ENCODE data around the gene AP3B1. TPM values are rescaled to one million over a fixed set of nuclear protein-coding genes. Genes with fewer than 3 reads are reported as not detected.

AP3B1 gene
- total RNA-seq, 1 experiment from 2014 or later: 41.8 TPM

- TF ChIP-seq CTCF (conservative IDR thresholded peaks at IDR 0.05): no peak
- Mint-ChIP-seq H3K36me3 (ENCODE audit: insufficient read depth in 1 of 3, low read depth in 3 of 3) (peaks cover 0 to 2% (median 1%) of the 10 kb centered on the region in 3 experiments; a peak in 2 of 7 replicates), H3K27ac (no peak overlapping the region), H3K27me3 (ENCODE audit: low read depth) (peaks cover 11% of the 10 kb centered on the region), H3K4me3 (no peak overlapping the region), H3K9me3 (no peaks in the 10 kb centered on the region), H3K4me1 (peaks cover 2 to 12% of the 10 kb centered on the region in 2 experiments)
- Histone ChIP-seq H3K4ac (ENCODE audit: low read depth, low read length) (no peak overlapping the region), H2BK5ac (ENCODE audit: insufficient read length, low read length) (no peak overlapping the region), H3K18ac (ENCODE audit: insufficient read length, low read depth, low read length) (no peak overlapping the region), H3T11ph (ENCODE audit: low read length) (no peak overlapping the region), H2AK5ac (ENCODE audit: insufficient read length, low read length) (no peak overlapping the region), H2BK15ac (ENCODE audit: low read depth, low read length) (no peak overlapping the region), H2BK20ac (ENCODE audit: low read depth, low read length, poor library complexity, severe bottlenecking) (no peak overlapping the region), H3K79me1 (ENCODE audit: insufficient read depth, low read depth, low read length, poor library complexity, severe bottlenecking) (no peaks in the 10 kb centered on the region), H4K5ac (ENCODE audit: insufficient read length, low read depth, low read length) (no peak overlapping the region), H3K14ac (ENCODE audit: insufficient read depth, low read length) (no peak overlapping the region), H2AFZ (ENCODE audit: low read length) (no peak overlapping the region), H3K23me2 (ENCODE audit: insufficient read length, low read depth, low read length, poor library complexity, severe bottlenecking) (no peaks in the 10 kb centered on the region), H3K79me2 (ENCODE audit: insufficient read depth, low read length) (no peaks in the 10 kb centered on the region), H3K27me3 (ENCODE audit: insufficient read depth, low read length) (no peaks in the 10 kb centered on the region; the same call in 1 of the 2 replicates), H4K8ac (replicated peaks; ENCODE audit: insufficient read length, low read depth, low read length) (no peak overlapping the region), H3K9ac (ENCODE audit: extremely low read depth, insufficient read length, low read length) (no peak overlapping the region), H3K4me1 (ENCODE audit: insufficient read depth, low read length) (no peaks in the 10 kb centered on the region), H4K20me1 (ENCODE audit: control insufficient read depth, insufficient read depth, insufficient read length) (no peaks in the 10 kb centered on the region), H3K27ac (ENCODE audit: insufficient read length, low read depth, low read length) (no peak overlapping the region), H3K4me2 (ENCODE audit: insufficient read depth, insufficient read length, low read length) (no peak overlapping the region), H3K23ac (ENCODE audit: insufficient read length, low read depth, low read length) (no peak overlapping the region), H2BK120ac (ENCODE audit: low read depth, low read length, poor library complexity, severe bottlenecking) (no peak overlapping the region), H2BK12ac (ENCODE audit: insufficient read length, low read depth, low read length) (no peak overlapping the region), H3K9me3 (ENCODE audit: control insufficient read depth, low read depth, low read length) (no peaks in the 10 kb centered on the region), H4K91ac (ENCODE audit: insufficient read length, low read depth, low read length) (no peak overlapping the region), H3K56ac (ENCODE audit: insufficient read length, low read depth, low read length) (no peak overlapping the region)
- no CpG with 5 or more reads among the region's 5 CpGs for WGBS (ENCODE audit: extremely low coverage, insufficient read length, low lambda C conversion rate)
- no peak for DNase-seq
Measured at GRCh38 chr5:78005021-78005785, 289.3 kb downstream of the AP3B1 start.

Measured in H9 (cell line).